BJ (cell line): ENCODE measurements around the gene PTGES. TPM values are rescaled to one million over a fixed set of nuclear protein-coding genes. Genes with fewer than 3 reads are reported as not detected.

ENCODE experiments used
- CTCF ChIA-PET: fragments of 350-600 bp; formaldehyde crosslinking; extraction: SDS; loops from one replicate; lab custom pipeline; 2021; ENCODE audit warnings: antibody characterized with exemption, inconsistent platforms; lab: Yijun Ruan, JAX
- POLR2A ChIA-PET: fragments of 300-600 bp; sonication (Branson Sonifier 250); formaldehyde crosslinking; extraction: SDS; loops from one replicate; lab custom pipeline; 2021; ENCODE audit warnings: antibody characterized with exemption; lab: Charles Lee
- DNase-seq: peaks from one replicate; pipeline ENCODE4 v3.0.0-alpha.2; 2011; ENCODE audit warnings: low read depth
- H3K27me3 ChIP-seq: 2 replicates; pipeline ENCODE4 v1.6.0; 2011; ENCODE audit warnings: low read length; ENCODE audit not compliant: control insufficient read depth, insufficient read depth
- H3K36me3 ChIP-seq: 2 replicates; pipeline ENCODE4 v1.5.1; 2011; ENCODE audit warnings: low read length; ENCODE audit not compliant: control insufficient read depth, insufficient read depth
- H3K4me3 ChIP-seq: 2 replicates; pipeline ENCODE4 v1.5.1; 2011; ENCODE audit warnings: low read depth, mild to moderate bottlenecking, control low read depth, low read length
- CTCF ChIP-seq: IDR thresholded peaks from 2 replicates; pipeline ENCODE4 v1.5.1; 2011; ENCODE audit warnings: low read depth, mild to moderate bottlenecking, control low read depth, inconsistent platforms, low read length, moderate library complexity; ENCODE audit not compliant: insufficient read depth
- polyA plus RNA-seq: library from polyadenylated mRNA; depleted of rRNA; stranded (reverse); fragments of >200 nt; gene quantifications from 2 replicates; pipeline ENCODE4 v1.2.3, GENCODE V29; 2011

PTGES gene
- polyA plus RNA-seq, 1 experiment = 16.4 TPM

GRCh38 chr9:129701054-129701453 lies 51.8 kb downstream of the PTGES start:
- TF ChIP-seq CTCF = no peak
- ChIA-PET POLR2A (no interaction called here), CTCF (interaction anchor here (3.1 to 4.4 kb wide), 2 partner anchors 25 to 59 kb away, joined by 9 to 24 read pairs; no protein-coding TSS in a partner anchor)

GRCh38 chr9:129698254-129698757 lies 54.5 kb downstream of the PTGES start:
- CTCF ChIA-PET = interaction anchor here (1.0 to 3.0 kb wide), 3 partner anchors 12 to 39 kb away, joined by 6 to 12 read pairs (median 8); no protein-coding TSS in a partner anchor
- Histone ChIP-seq H3K4me3 (no peak overlapping the region), H3K36me3 (no peaks in the 10 kb centered on the region), H3K27me3 (no peaks in the 10 kb centered on the region)
- no peak for TF ChIP-seq CTCF
- DNase-seq = no peak
- POLR2A ChIA-PET = interaction anchor here (0.6 to 0.7 kb wide), 2 partner anchors 15 to 61 kb away, joined by 11 to 20 read pairs; no protein-coding TSS in a partner anchor

More at GRCh38 chr9:129701054-129701453, 51.8 kb downstream of the PTGES start:
- H3K36me3 ChIP-seq = no peaks in the 10 kb centered on the region; the same call in 1 of the 2 replicates
- no peaks in the 10 kb centered on the region for H3K27me3 ChIP-seq
- no peak overlapping the region for H3K4me3 ChIP-seq
- no peak for DNase-seq

- TF ChIP-seq CTCF = no peak
- no peaks in the 10 kb centered on the region for H3K36me3 ChIP-seq
- peak overlapping the region; percentile 38 for H3K4me3 ChIP-seq
- CTCF ChIA-PET = interaction anchor here (0.8 to 3.0 kb wide), 6 partner anchors 12 to 51 kb away, joined by 3 to 12 read pairs (median 6); no protein-coding TSS in a partner anchor
- peak; percentile 51 for DNase-seq
- POLR2A ChIA-PET = interaction anchor here (0.6 to 0.7 kb wide), 3 partner anchors 15 to 61 kb away, joined by 4 to 20 read pairs (median 11); no protein-coding TSS in a partner anchor
- H3K27me3 ChIP-seq = no peaks in the 10 kb centered on the region
These were observed 55.1 kb downstream of the PTGES start for GRCh38 chr9:129697656-129698253.

- Histone ChIP-seq H3K27me3 (no peaks in the 10 kb centered on the region), H3K36me3 (peaks cover 2% of the 10 kb centered on the region; the same call in 1 of the 2 replicates), H3K4me3 (peak overlapping the region; percentile 38)
- ChIA-PET POLR2A (interaction anchor here (0.6 kb wide), 1 partner anchor 40 kb away, joined by 4 read pairs; no protein-coding TSS in a partner anchor), CTCF (interaction anchor here (0.6 to 3.0 kb wide), 12 partner anchors 11 to 55 kb away, joined by 3 to 12 read pairs (median 4); partner anchors contain the start of gene ASB6)
- no peak for TF ChIP-seq CTCF
- DNase-seq = no peak
These were observed 55.7 kb downstream of the PTGES start for GRCh38 chr9:129696944-129697655.

- CTCF ChIA-PET = interaction anchor here (1.2 to 2.5 kb wide), 5 partner anchors 9 to 54 kb away, joined by 3 to 12 read pairs (median 6); partner anchors contain the start of gene ASB6
- no peaks in the 10 kb centered on the region for H3K27me3 ChIP-seq
- no peak for DNase-seq
- no peak for TF ChIP-seq CTCF
- POLR2A ChIA-PET = no interaction called here
- no peak overlapping the region for H3K4me3 ChIP-seq
- peaks cover 2% of the 10 kb centered on the region; the same call in 1 of the 2 replicates for H3K36me3 ChIP-seq
These were observed 57.0 kb downstream of the PTGES start for GRCh38 chr9:129695870-129696269.
